ENCODE measurements around the gene TRPV2. TPM values are rescaled to one million over a fixed set of nuclear protein-coding genes. Genes with fewer than 3 reads are reported as not detected.
"Not testable (repeated sequence)": the region's sequence is repeated elsewhere in the genome, so short reads cannot be mapped to it uniquely, and the experiment has no call there.

Gene TRPV2
- total RNA-seq, 1 experiment from 2014 or later = 0.41 TPM

- Mint-ChIP-seq H3K36me3 (ENCODE audit: insufficient read depth, unreplicated experiment) (peaks cover 65% of the 10 kb centered on the region), H3K27me3 (ENCODE audit: insufficient read depth, unreplicated experiment) (no peaks in the 10 kb centered on the region), H3K4me3 (ENCODE audit: unreplicated experiment) (peak overlapping the region; percentile 86), H3K27ac (ENCODE audit: unreplicated experiment) (peak overlapping the region; percentile 93), H3K4me1 (ENCODE audit: low read depth, unreplicated experiment) (peaks cover 34% of the 10 kb centered on the region), H3K9me3 (ENCODE audit: unreplicated experiment) (no peaks in the 10 kb centered on the region)
- Histone ChIP-seq H3K9me3 (no peaks in the 10 kb centered on the region), H3K4me3 (ENCODE audit: low read depth, low read length) (peak overlapping the region; percentile 91), H3K4me1 (peaks cover 43% of the 10 kb centered on the region), H3K36me3 (ENCODE audit: control insufficient read depth, insufficient read depth, low read length) (peaks cover 21% of the 10 kb centered on the region), H3K27me3 (replicated peaks; ENCODE audit: control insufficient read depth, insufficient read depth, low read length) (no peaks in the 10 kb centered on the region)
- BruUV-seq (replicated peaks) = TSS peak; percentile 69
- DNase-seq = no peak
- ChIA-PET CTCF (interaction anchor here (1.1 to 1.8 kb wide), 3 partner anchors 11 to 145 kb away, joined by 7 to 25 read pairs (median 15); no protein-coding TSS in a partner anchor), POLR2A (interaction anchor here (0.6 to 2.1 kb wide), 16 partner anchors 8 to 222 kb away, joined by 3 to 41 read pairs (median 5); partner anchors contain the start of genes CENPV, PIGL and UBB)
- no peak for TF ChIP-seq CTCF (IDR thresholded peaks at IDR 0.05; ENCODE audit: insufficient read depth in 1 of 2, low read depth in 1 of 2, low read length in 1 of 2, severe bottlenecking in 1 of 2, unreplicated experiment in 1 of 2)
- intact Hi-C loops (cut with micrococcal nuclease; ENCODE audit: unreplicated experiment) = no loop called here
Observed at GRCh38 chr17:16439303-16439791, 24.0 kb downstream of the TRPV2 start.

DNA sequence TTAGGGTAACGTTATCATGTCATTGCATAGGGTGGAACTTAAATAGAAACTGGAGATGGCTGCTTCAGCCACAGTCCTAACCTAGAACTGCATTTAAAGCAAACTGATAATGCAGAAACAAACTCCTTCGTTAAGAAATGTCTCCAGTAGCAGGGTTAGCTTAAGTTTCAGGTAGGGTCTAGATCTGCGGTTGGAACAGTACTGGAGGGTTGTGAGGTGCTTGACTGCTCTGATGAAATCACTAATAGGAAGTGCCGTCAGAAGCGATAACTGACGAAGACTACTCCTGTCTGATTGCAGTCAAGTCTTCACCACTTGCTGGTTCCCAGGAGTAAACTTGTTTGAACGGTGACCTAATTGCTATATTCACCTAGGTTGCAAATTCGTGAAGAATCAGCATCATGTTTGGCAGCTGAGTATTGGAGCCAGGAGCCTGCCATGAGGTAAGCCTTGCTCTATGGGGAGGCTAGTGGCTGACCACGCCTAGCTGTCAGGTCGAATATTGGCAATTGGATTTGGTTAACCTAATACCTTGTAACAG is 24.5 kb downstream of the TRPV2 start:
- POLR2A ChIA-PET = interaction anchor here (2.1 kb wide), 1 partner anchor 96 kb away, joined by 27 read pairs; no protein-coding TSS in a partner anchor

DNA sequence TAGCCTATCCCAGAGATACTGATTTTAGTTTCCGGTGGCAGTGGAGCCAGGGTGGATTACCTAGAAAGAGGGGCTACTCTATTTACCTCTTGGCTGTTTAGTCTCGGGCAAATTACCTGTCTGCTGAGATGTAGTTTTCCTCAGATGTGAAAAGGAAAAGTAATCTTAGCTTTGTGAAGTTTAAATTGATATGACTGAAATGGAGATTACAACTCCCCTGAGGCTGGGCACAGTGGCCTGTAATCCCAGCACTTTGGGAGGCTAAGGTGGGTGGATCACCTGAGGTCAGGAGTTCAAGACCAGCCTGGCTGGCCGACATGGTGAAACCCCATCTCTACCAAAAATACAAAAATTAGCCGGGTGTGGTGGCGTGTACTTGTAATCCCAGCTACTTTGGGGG is 25.0 kb downstream of the TRPV2 start:
- peaks cover 75% of the 10 kb centered on the region for H3K36me3 Mint-ChIP-seq (ENCODE audit: insufficient read depth, unreplicated experiment)
- intact Hi-C loops (cut with micrococcal nuclease; ENCODE audit: unreplicated experiment) = loop anchor here (5.0 kb wide), 1 partner anchor 153 kb away; no protein-coding TSS in a partner anchor
- DNase-seq; BruUV-seq (replicated peaks); POLR2A ChIA-PET; H3K9me3 ChIP-seq; H3K9me3 Mint-ChIP-seq (ENCODE audit: unreplicated experiment); H3K27me3 ChIP-seq (replicated peaks; ENCODE audit: control insufficient read depth, insufficient read depth, low read length); H3K27me3 Mint-ChIP-seq (ENCODE audit: insufficient read depth, unreplicated experiment): not testable (repeated sequence)
- Histone ChIP-seq H3K36me3 (ENCODE audit: control insufficient read depth, insufficient read depth, low read length) (peaks cover 24% of the 10 kb centered on the region), H3K4me1 (peaks cover 47% of the 10 kb centered on the region), H3K4me3 (ENCODE audit: low read depth, low read length) (peak overlapping the region; percentile 91)
- H3K27ac Mint-ChIP-seq (ENCODE audit: unreplicated experiment) = peak overlapping the region; percentile 93
- CTCF ChIA-PET = interaction anchor here (0.7 kb wide), 1 partner anchor 54 kb away, joined by 3 read pairs; no protein-coding TSS in a partner anchor
- H3K4me3 Mint-ChIP-seq (ENCODE audit: unreplicated experiment) = peak overlapping the region; percentile 86
- H3K4me1 Mint-ChIP-seq (ENCODE audit: low read depth, unreplicated experiment) = peaks cover 34% of the 10 kb centered on the region

More for the DNA sequence above, 24.5 kb downstream of the TRPV2 start:
- no peak for DNase-seq
- Mint-ChIP-seq H3K27me3 (ENCODE audit: insufficient read depth, unreplicated experiment) (no peaks in the 10 kb centered on the region), H3K9me3 (ENCODE audit: unreplicated experiment) (no peaks in the 10 kb centered on the region), H3K4me1 (ENCODE audit: low read depth, unreplicated experiment) (peaks cover 34% of the 10 kb centered on the region), H3K4me3 (ENCODE audit: unreplicated experiment) (peak overlapping the region; percentile 86), H3K36me3 (ENCODE audit: insufficient read depth, unreplicated experiment) (peaks cover 70% of the 10 kb centered on the region), H3K27ac (ENCODE audit: unreplicated experiment) (peak overlapping the region; percentile 93)
- peaks cover 24% of the 10 kb centered on the region for H3K36me3 ChIP-seq (ENCODE audit: control insufficient read depth, insufficient read depth, low read length)
- H3K4me1 ChIP-seq = peaks cover 44% of the 10 kb centered on the region
- no TSS peak for BruUV-seq (replicated peaks)
- no peaks in the 10 kb centered on the region for H3K27me3 ChIP-seq (replicated peaks; ENCODE audit: control insufficient read depth, insufficient read depth, low read length)
- no peaks in the 10 kb centered on the region for H3K9me3 ChIP-seq
- TF ChIP-seq CTCF (IDR thresholded peaks at IDR 0.05; ENCODE audit: insufficient read depth in 1 of 2, low read depth in 1 of 2, low read length in 1 of 2, severe bottlenecking in 1 of 2, unreplicated experiment in 1 of 2) = no peak
- CTCF ChIA-PET = no interaction called here
- intact Hi-C loops (cut with micrococcal nuclease; ENCODE audit: unreplicated experiment) = loop anchor here (5.0 kb wide), 1 partner anchor 153 kb away; no protein-coding TSS in a partner anchor
- peak overlapping the region; percentile 91 for H3K4me3 ChIP-seq (ENCODE audit: low read depth, low read length)
